Lung (tissue), 16 donors: Measurements from ENCODE around the gene SCAMP4. TPM values are rescaled to one million over a fixed set of nuclear protein-coding genes. Genes with fewer than 3 reads are reported as not detected.

Experiments used
- ATAC-seq: fragments of 200-7000 bp; cut with Tn5 transposase; one replicate; pipeline ENCODE4 v1.9.1; 2020; ENCODE audit warnings: moderate number of reproducible peaks; ENCODE audit not compliant: insufficient read depth, low FRiP score
- DNase-seq, 3 donors: peaks; one replicate each; pipeline ENCODE4 v3.0.0-alpha.2; 2013 to 2017
- H3K27ac ChIP-seq, 2 donors: one replicate each; pipeline ENCODE4 v1.5.1; 2013; ENCODE audit warnings: mild to moderate bottlenecking in 2 of 2, moderate library complexity in 2 of 2, control low read depth in 1 of 2, inconsistent platforms in 1 of 2, low read depth in 1 of 2, low read length in 1 of 2
- H3K27me3 ChIP-seq, 3 donors: one replicate each; pipeline ENCODE4 v1.5.1; 2013; ENCODE audit warnings: low read length in 2 of 3; ENCODE audit not compliant: control insufficient read depth in 3 of 3, insufficient read depth in 3 of 3
- H3K36me3 ChIP-seq, 4 donors: one replicate each; pipeline ENCODE4 v1.5.1; 2013; ENCODE audit warnings: low read length in 4 of 4, mild to moderate bottlenecking in 1 of 4, moderate library complexity in 1 of 4; ENCODE audit not compliant: control insufficient read depth in 4 of 4, insufficient read depth in 4 of 4
- H3K4me1 ChIP-seq, 5 donors: one replicate each; pipeline ENCODE4 v1.5.1; 2013; ENCODE audit warnings: low read length in 5 of 5, mild to moderate bottlenecking in 2 of 5, moderate library complexity in 1 of 5; ENCODE audit not compliant: control insufficient read depth in 5 of 5, insufficient read depth in 5 of 5
- H3K4me3 ChIP-seq: one replicate; pipeline ENCODE4 v1.5.1; 2013; ENCODE audit warnings: mild to moderate bottlenecking, control low read depth, moderate library complexity
- H3K9ac ChIP-seq, 2 donors: one replicate each; pipeline ENCODE4 v1.5.1; 2013; ENCODE audit warnings: low read length in 2 of 2, control low read depth in 1 of 2; ENCODE audit not compliant: insufficient read depth in 1 of 2
- H3K9me3 ChIP-seq, 4 donors: one replicate each; pipeline ENCODE4 v1.5.1; 2013; ENCODE audit warnings: low read length in 3 of 4, mild to moderate bottlenecking in 1 of 4, moderate library complexity in 1 of 4; ENCODE audit not compliant: control insufficient read depth in 4 of 4, insufficient read depth in 3 of 4
- WGBS, 2 donors: extraction: QIAGEN DNeasy Blood & Tissue Kit; methylation state at CpG; one replicate each; pipeline ENCODE4 v1.1.7; 2013; 5-methylcytosine and 5-hydroxymethylcytosine counted together
- long read RNA-seq, 5 donors: transcript quantifications; one replicate each; lab custom pipeline, GENCODE V29; 2026
- polyA plus RNA-seq, 2 donors: library from polyadenylated mRNA; stranded (reverse); fragments of 200-250 nt; gene quantifications; one replicate each; pipeline ENCODE4 v1.2.1, GENCODE V29; 2013
- total RNA-seq, 2 donors: library from RNA; depleted of rRNA in 1 of 2; stranded (reverse); fragments of >200 nt in 1 of 2; gene quantifications; one replicate each; pipeline ENCODE4 v1.2.1, GENCODE V29; 2014 to 2021
- TF ChIP-seq, protein P1 (sequence below): IDR thresholded peaks from 2 replicates; pipeline ENCODE4 v1.5.1; 2012; ENCODE audit warnings: mild to moderate bottlenecking; ENCODE audit errors: control extremely low read depth, extremely low read depth
- donor health status: control.
- donor health status: control.
- donor health status: Bipolar disorder and iron deficiency.
- donor health status: healthy.
- donor health status: DM: yes; HTN: yes; CAD: no.

Gene SCAMP4, protein sequence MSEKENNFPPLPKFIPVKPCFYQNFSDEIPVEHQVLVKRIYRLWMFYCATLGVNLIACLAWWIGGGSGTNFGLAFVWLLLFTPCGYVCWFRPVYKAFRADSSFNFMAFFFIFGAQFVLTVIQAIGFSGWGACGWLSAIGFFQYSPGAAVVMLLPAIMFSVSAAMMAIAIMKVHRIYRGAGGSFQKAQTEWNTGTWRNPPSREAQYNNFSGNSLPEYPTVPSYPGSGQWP
- 10 to 100 TPM; 63.4 to 86.6 TPM for total RNA-seq
- polyA plus RNA-seq, result 10 to 100 TPM; 45.7 to 49.1 TPM
- long read RNA-seq, donor 1, transcript SCAMP4-207 (2 exons, 2,973 nt), result minor isoform, 11 of 30 reads
- long read RNA-seq, donor 1, transcript SCAMP4-201 (7 exons, 2,684 nt), result major isoform, 16 of 30 reads
- long read RNA-seq, donor 1, partial matches to known transcripts, result 0 of 30 reads
- long read RNA-seq, donor 1, other reads (novel, unspliced or antisense), result 0 of 30 reads
- long read RNA-seq, donor 2, transcript SCAMP4-201 (7 exons, 2,684 nt), result major isoform, 6 of 8 reads
- long read RNA-seq, donor 2, partial matches to known transcripts, result 0 of 8 reads
- long read RNA-seq, donor 2, other reads (novel, unspliced or antisense), result 0 of 8 reads
- long read RNA-seq, donor 3, transcript SCAMP4-207 (2 exons, 2,973 nt), result major isoform, 9 of 20 reads
- long read RNA-seq, donor 3, transcript SCAMP4-201 (7 exons, 2,684 nt), result minor isoform, 6 of 20 reads
- long read RNA-seq, donor 3, partial matches to known transcripts, result 0 of 20 reads
- long read RNA-seq, donor 3, other reads (novel, unspliced or antisense), result 0 of 20 reads
- long read RNA-seq, donor 4, transcript SCAMP4-207 (2 exons, 2,973 nt), result minor isoform, 6 of 19 reads
- long read RNA-seq, donor 4, transcript SCAMP4-201 (7 exons, 2,684 nt), result major isoform, 10 of 19 reads
- long read RNA-seq, donor 4, partial matches to known transcripts, result 0 of 19 reads
- long read RNA-seq, donor 4, other reads (novel, unspliced or antisense), result 0 of 19 reads
- long read RNA-seq, donor 5, transcript SCAMP4-207 (2 exons, 2,973 nt), result minor isoform, 5 of 32 reads
- long read RNA-seq, donor 5, transcript SCAMP4-201 (7 exons, 2,684 nt), result major isoform, 22 of 32 reads
- long read RNA-seq, donor 5, partial matches to known transcripts, result 0 of 32 reads
- long read RNA-seq, donor 5, other reads (novel, unspliced or antisense), result 0 of 32 reads

- H3K9me3 ChIP-seq, result no peaks in the 10 kb centered on the region
- H3K27ac ChIP-seq, result peak within 1 kb of the TSS; percentile 86 to 92
- peaks cover 0 to 7% (median 0%) of the 10 kb centered on the region in 4 donors for H3K36me3 ChIP-seq
- H3K4me1 ChIP-seq, result peaks cover 0 to 18% (median 2%) of the 10 kb centered on the region in 5 donors
- no peaks in the 10 kb centered on the region for H3K27me3 ChIP-seq
- WGBS, 2 donors, result 0% methylated on average over 76 to 92 of the region's 92 CpGs
- peak within 1 kb of the TSS in 1 of 2 donors; percentile 84 for H3K9ac ChIP-seq
- ATAC-seq (peak; percentile 95), DNase-seq (peak; percentile 99 to 100 (median 99))
- peak within 1 kb of the TSS; percentile 80 for H3K4me3 ChIP-seq
- TF ChIP-seq, protein P1, sequence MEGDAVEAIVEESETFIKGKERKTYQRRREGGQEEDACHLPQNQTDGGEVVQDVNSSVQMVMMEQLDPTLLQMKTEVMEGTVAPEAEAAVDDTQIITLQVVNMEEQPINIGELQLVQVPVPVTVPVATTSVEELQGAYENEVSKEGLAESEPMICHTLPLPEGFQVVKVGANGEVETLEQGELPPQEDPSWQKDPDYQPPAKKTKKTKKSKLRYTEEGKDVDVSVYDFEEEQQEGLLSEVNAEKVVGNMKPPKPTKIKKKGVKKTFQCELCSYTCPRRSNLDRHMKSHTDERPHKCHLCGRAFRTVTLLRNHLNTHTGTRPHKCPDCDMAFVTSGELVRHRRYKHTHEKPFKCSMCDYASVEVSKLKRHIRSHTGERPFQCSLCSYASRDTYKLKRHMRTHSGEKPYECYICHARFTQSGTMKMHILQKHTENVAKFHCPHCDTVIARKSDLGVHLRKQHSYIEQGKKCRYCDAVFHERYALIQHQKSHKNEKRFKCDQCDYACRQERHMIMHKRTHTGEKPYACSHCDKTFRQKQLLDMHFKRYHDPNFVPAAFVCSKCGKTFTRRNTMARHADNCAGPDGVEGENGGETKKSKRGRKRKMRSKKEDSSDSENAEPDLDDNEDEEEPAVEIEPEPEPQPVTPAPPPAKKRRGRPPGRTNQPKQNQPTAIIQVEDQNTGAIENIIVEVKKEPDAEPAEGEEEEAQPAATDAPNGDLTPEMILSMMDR, result no peak
These were observed at the start of gene SCAMP4, which contains the start of gene ADAT3 for GRCh38 chr19:1905110-1905862. SCAMP4 (plus strand) TSS chr19:1905399; CDS start chr19:1915020, 9,621 bp downstream. ADAT3 (plus strand) TSS chr19:1905399; CDS start chr19:1912048, 6,649 bp downstream.

GRCh38 chr19:1855828-1856255 lies 49.4 kb upstream of the SCAMP4 start:
- Histone ChIP-seq H3K27ac (peak overlapping the region; percentile 73 to 94), H3K4me1 (peaks cover 0 to 73% (median 52%) of the 10 kb centered on the region in 5 donors), H3K9me3 (no peaks in the 10 kb centered on the region), H3K36me3 (peaks cover 0 to 6% (median 0%) of the 10 kb centered on the region in 4 donors), H3K27me3 (no peaks in the 10 kb centered on the region), H3K4me3 (no peak overlapping the region), H3K9ac (peak overlapping the region; percentile 19 to 33)
- TF ChIP-seq, protein P1, result no peak
- 16 to 38% methylated on average over 13 of the region's 13 CpGs for whole genome bisulfite sequencing, 2 donors
- DNase-seq (no peak), ATAC-seq (no peak)

DNA sequence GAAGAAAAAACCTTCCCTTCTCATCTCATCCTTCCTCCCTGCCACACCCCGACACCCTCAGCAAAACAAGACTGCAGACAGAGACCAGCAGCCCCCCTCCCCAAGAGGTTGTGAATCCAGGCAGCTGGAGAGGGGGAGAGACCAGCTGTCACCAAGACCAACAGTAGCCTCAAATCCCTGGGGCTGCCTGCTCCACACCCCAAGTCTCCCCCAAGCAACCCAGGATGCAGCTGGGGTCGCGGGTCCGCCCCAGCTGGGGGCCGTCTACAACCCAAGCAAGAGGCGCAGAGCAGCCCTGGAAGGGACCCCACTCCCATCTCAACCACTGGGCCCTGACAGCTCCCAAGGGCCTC lies 48.9 kb upstream of the SCAMP4 start:
- Histone ChIP-seq H3K36me3 (peaks cover 0 to 3% (median 0%) of the 10 kb centered on the region in 4 donors), H3K4me3 (peak overlapping the region; percentile 12), H3K4me1 (peaks cover 0 to 75% (median 54%) of the 10 kb centered on the region in 5 donors), H3K27ac (peak overlapping the region; percentile 73 to 94), H3K9ac (peak overlapping the region in 1 of 2 donors; percentile 53), H3K9me3 (no peaks in the 10 kb centered on the region), H3K27me3 (no peaks in the 10 kb centered on the region)
- 15 to 54% methylated on average over 5 to 6 of the region's 6 CpGs for WGBS, 2 donors
- no peak for DNase-seq
- TF ChIP-seq, protein P1, result no peak
- ATAC-seq, result no peak
